GM18873 (cell line): ENCODE measurements around the gene ADO.

Experiments
- ATAC-seq: cut with Tn5 transposase; IDR thresholded peaks from one replicate; pipeline ENCODE4 v1.9.1; 2021; ENCODE audit warnings: mild to moderate bottlenecking, moderate library complexity, moderate number of reproducible peaks; ENCODE audit not compliant: unreplicated experiment, low FRiP score

ADO gene

DNA sequence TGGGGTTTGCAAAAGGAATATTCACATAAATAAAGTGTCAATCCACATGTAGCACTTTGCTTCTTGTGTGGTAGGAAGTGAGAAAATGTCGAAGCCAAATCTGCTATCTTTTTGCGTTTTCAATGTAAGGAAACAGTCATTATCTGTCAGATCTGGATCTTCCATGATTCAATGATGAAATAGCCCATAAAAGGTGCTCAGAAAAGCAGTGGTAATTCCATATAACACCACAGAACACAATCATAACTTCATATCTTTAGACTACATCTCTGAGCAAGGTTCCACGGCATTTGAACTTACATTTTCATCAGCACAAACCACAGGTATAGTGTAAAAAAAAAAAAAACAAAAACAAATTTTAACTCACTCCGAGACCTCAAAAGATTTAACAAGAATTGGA is 51.5 kb downstream of the ADO start:
- no peak for ATAC-seq
